ENCODE data around the gene ACTN2. TPM values are rescaled to one million over a fixed set of nuclear protein-coding genes. Genes with fewer than 3 reads are reported as not detected.

ACTN2 gene
- total and polyA plus RNA-seq, 2 donors (not counting 3 experiments of a cell fraction or from before 2014, with no cell fraction given): 0.22 to 0.55 TPM

GRCh38 chr1:236767276-236767675, 81.0 kb downstream of the ACTN2 start:
- Histone ChIP-seq H3K27ac (ENCODE audit: insufficient read depth, low read depth, low read length) (no peak overlapping the region), H3K4me2 (ENCODE audit: insufficient read depth, low read length) (no peak overlapping the region), H3K9me3 (replicated peaks; ENCODE audit: control insufficient read depth, insufficient read depth, low read length) (no peaks in the 10 kb centered on the region), H3K27me3 (ENCODE audit: control insufficient read depth in 2 of 2, insufficient read depth in 2 of 2, low read length in 2 of 2) (peaks cover 2 to 3% of the 10 kb centered on the region in 2 experiments), H2AFZ (ENCODE audit: low read depth, low read length) (no peak overlapping the region), H3K9ac (replicated peaks; ENCODE audit: extremely low read depth, insufficient read depth, low read length) (no peak overlapping the region), H4K20me1 (replicated peaks; ENCODE audit: control insufficient read depth, extremely low read depth, insufficient read depth, low read length) (no peaks in the 10 kb centered on the region), H3K36me3 (ENCODE audit: control insufficient read depth in 2 of 2, extremely low read depth in 1 of 2, insufficient read depth in 2 of 2, low read length in 2 of 2) (no peaks in the 10 kb centered on the region), H3K4me3 (replicated peaks in 1 of 3; ENCODE audit: insufficient read depth in 1 of 3, low read depth in 1 of 3, low read length in 3 of 3) (no peak overlapping the region), H3K79me2 (ENCODE audit: control insufficient read depth, insufficient read depth, low read length) (no peaks in the 10 kb centered on the region), H3K4me1 (ENCODE audit: control insufficient read depth, extremely low read depth, insufficient read depth, low read length) (no peaks in the 10 kb centered on the region), H3K9me1 (replicated peaks; ENCODE audit: control insufficient read depth, extremely low read depth, insufficient read depth, low read length) (no peaks in the 10 kb centered on the region)
- TF ChIP-seq, protein P1, sequence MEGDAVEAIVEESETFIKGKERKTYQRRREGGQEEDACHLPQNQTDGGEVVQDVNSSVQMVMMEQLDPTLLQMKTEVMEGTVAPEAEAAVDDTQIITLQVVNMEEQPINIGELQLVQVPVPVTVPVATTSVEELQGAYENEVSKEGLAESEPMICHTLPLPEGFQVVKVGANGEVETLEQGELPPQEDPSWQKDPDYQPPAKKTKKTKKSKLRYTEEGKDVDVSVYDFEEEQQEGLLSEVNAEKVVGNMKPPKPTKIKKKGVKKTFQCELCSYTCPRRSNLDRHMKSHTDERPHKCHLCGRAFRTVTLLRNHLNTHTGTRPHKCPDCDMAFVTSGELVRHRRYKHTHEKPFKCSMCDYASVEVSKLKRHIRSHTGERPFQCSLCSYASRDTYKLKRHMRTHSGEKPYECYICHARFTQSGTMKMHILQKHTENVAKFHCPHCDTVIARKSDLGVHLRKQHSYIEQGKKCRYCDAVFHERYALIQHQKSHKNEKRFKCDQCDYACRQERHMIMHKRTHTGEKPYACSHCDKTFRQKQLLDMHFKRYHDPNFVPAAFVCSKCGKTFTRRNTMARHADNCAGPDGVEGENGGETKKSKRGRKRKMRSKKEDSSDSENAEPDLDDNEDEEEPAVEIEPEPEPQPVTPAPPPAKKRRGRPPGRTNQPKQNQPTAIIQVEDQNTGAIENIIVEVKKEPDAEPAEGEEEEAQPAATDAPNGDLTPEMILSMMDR (IDR thresholded peaks at IDR 0.05; ENCODE audit: extremely low read depth in 1 of 2, insufficient read depth in 1 of 2, low read depth in 1 of 2, low read length in 2 of 2): no peak
- no peak for TF ChIP-seq MAX (IDR thresholded peaks at IDR 0.05; ENCODE audit: insufficient read depth, insufficient read length)
- no peak for TF ChIP-seq FOS (IDR thresholded peaks at IDR 0.05; ENCODE audit: borderline replicate concordance, insufficient read depth, low read length)
- no peak for TF ChIP-seq POLR2A (IDR thresholded peaks at IDR 0.05; ENCODE audit: low read depth, low read length)
- no peak for TF ChIP-seq EZH2 (IDR thresholded peaks at IDR 0.05; ENCODE audit: borderline replicate concordance, low read depth, low read length, severe bottlenecking)
- no peak for TF ChIP-seq MYC (IDR thresholded peaks at IDR 0.05; ENCODE audit: low read depth, low read length)
- no peak for TF ChIP-seq JUN (IDR thresholded peaks at IDR 0.05; ENCODE audit: borderline replicate concordance, insufficient read depth, insufficient read length, low read depth)
- no peak for TF ChIP-seq POLR2AphosphoS5 (IDR thresholded peaks at IDR 0.05; ENCODE audit: insufficient read depth, low read depth, low read length)
- TF ChIP-seq GATA2 (IDR thresholded peaks at IDR 0.05; ENCODE audit: insufficient read depth, insufficient read length, low read depth, low read length): no peak
- ChIA-PET CTCF (interaction anchor here (1.2 to 2.3 kb wide), 4 partner anchors 8 to 158 kb away, joined by 3 to 28 read pairs (median 6); no protein-coding TSS in a partner anchor), POLR2A (no interaction called here)
- no peak for DNase-seq (ENCODE audit: low read depth, low spot score)
- no peak for FAIRE-seq
- BruUV-seq (replicated peaks): no TSS peak
- dilution Hi-C loops (cut with MboI; ENCODE audit: extremely low pct_ligation_motif_present, low sequenced_read_pairs) (no loop called here), intact Hi-C loops (cut with micrococcal nuclease) (no loop called here)

Measured in endothelial cell of umbilical vein (primary cell).